H9 (cell line): ENCODE measurements around the gene APCDD1L. TPM values are rescaled to one million over a fixed set of nuclear protein-coding genes. Genes with fewer than 3 reads are reported as not detected.
A peak's percentile ranks its signal among the peaks of the same experiment; 100 is the strongest.

Experiments used
- DNase-seq: peaks from one replicate; pipeline ENCODE4 v3.0.0-alpha.2; 2017
- H2AFZ ChIP-seq: one replicate; pipeline ENCODE4 v1.6.1; 2013; ENCODE audit warnings: mild to moderate bottlenecking, low read length, control low read depth, moderate library complexity
- H2AK5ac ChIP-seq: 2 replicates; pipeline ENCODE4 v1.6.1; 2013; ENCODE audit warnings: low read length, control low read depth, mixed read lengths; ENCODE audit not compliant: insufficient read length
- H2BK120ac ChIP-seq: one replicate; pipeline ENCODE4 v1.6.1; 2013; ENCODE audit warnings: low read depth, mild to moderate bottlenecking, low read length, control low read depth, inconsistent platforms; ENCODE audit not compliant: poor library complexity, severe bottlenecking
- H2BK12ac ChIP-seq: 2 replicates; pipeline ENCODE4 v1.6.1; 2013; ENCODE audit warnings: low read length, control low read depth, mixed read lengths, low read depth; ENCODE audit not compliant: insufficient read length
- H2BK15ac ChIP-seq: 2 replicates; pipeline ENCODE4 v1.6.1; 2013; ENCODE audit warnings: low read depth, low read length, control low read depth
- H2BK20ac ChIP-seq: one replicate; pipeline ENCODE4 v1.6.1; 2013; ENCODE audit warnings: low read depth, mild to moderate bottlenecking, low read length, control low read depth, inconsistent platforms; ENCODE audit not compliant: poor library complexity, severe bottlenecking
- H2BK5ac ChIP-seq: 2 replicates; pipeline ENCODE4 v1.6.1; 2013; ENCODE audit warnings: low read length, control low read depth, mixed read lengths; ENCODE audit not compliant: insufficient read length
- H3K14ac ChIP-seq: 2 replicates; pipeline ENCODE4 v1.6.1; 2013; ENCODE audit warnings: low read length, control low read depth; ENCODE audit not compliant: insufficient read depth
- H3K18ac ChIP-seq: 2 replicates; pipeline ENCODE4 v1.6.1; 2013; ENCODE audit warnings: low read depth, mild to moderate bottlenecking, mixed read lengths, low read length, control low read depth; ENCODE audit not compliant: insufficient read length
- H3K23ac ChIP-seq: 2 replicates; pipeline ENCODE4 v1.6.1; 2013; ENCODE audit warnings: low read length, control low read depth, mixed read lengths, low read depth; ENCODE audit not compliant: insufficient read length
- H3K23me2 ChIP-seq: 2 replicates; pipeline ENCODE4 v1.6.1; 2013; ENCODE audit warnings: low read depth, mild to moderate bottlenecking, mixed read lengths, low read length, control low read depth; ENCODE audit not compliant: insufficient read length, poor library complexity, severe bottlenecking
- H3K27ac ChIP-seq: 2 replicates; pipeline ENCODE4 v1.5.1; 2013; ENCODE audit warnings: low read length, control low read depth, mixed read lengths, low read depth; ENCODE audit not compliant: insufficient read length
- H3K27me3 ChIP-seq: 2 replicates; pipeline ENCODE4 v1.6.1; 2013; ENCODE audit warnings: low read length, control low read depth, inconsistent platforms; ENCODE audit not compliant: insufficient read depth
- H3K4ac ChIP-seq: 2 replicates; pipeline ENCODE4 v1.6.1; 2013; ENCODE audit warnings: low read depth, mild to moderate bottlenecking, control low read depth, inconsistent platforms, low read length, moderate library complexity
- H3K4me1 ChIP-seq: 2 replicates; pipeline ENCODE4 v1.6.1; 2013; ENCODE audit warnings: low read length, control low read depth, inconsistent platforms; ENCODE audit not compliant: insufficient read depth
- H3K4me2 ChIP-seq: 2 replicates; pipeline ENCODE4 v1.6.1; 2013; ENCODE audit warnings: low read length, control low read depth, mixed read lengths; ENCODE audit not compliant: insufficient read length, insufficient read depth
- H3K56ac ChIP-seq: 2 replicates; pipeline ENCODE4 v1.6.1; 2013; ENCODE audit warnings: low read depth, mild to moderate bottlenecking, mixed read lengths, low read length, control low read depth; ENCODE audit not compliant: insufficient read length
- H3K79me1 ChIP-seq: 2 replicates; pipeline ENCODE4 v1.6.1; 2013; ENCODE audit warnings: low read depth, mild to moderate bottlenecking, moderate library complexity, low read length, control low read depth, inconsistent platforms; ENCODE audit not compliant: insufficient read depth, poor library complexity, severe bottlenecking
- H3K79me2 ChIP-seq: 2 replicates; pipeline ENCODE4 v1.6.1; 2013; ENCODE audit warnings: low read length, control low read depth, inconsistent platforms; ENCODE audit not compliant: insufficient read depth
- H3K9ac ChIP-seq: 2 replicates; pipeline ENCODE4 v1.6.1; 2013; ENCODE audit warnings: low read length, control low read depth, mixed read lengths; ENCODE audit not compliant: insufficient read length; ENCODE audit errors: extremely low read depth
- H3K9me3 ChIP-seq: one replicate; pipeline ENCODE4 v1.6.1; 2013; ENCODE audit warnings: low read depth, low read length, inconsistent platforms; ENCODE audit not compliant: control insufficient read depth
- H3T11ph ChIP-seq: one replicate; pipeline ENCODE4 v1.6.1; 2013; ENCODE audit warnings: mild to moderate bottlenecking, low read length, control low read depth, inconsistent platforms
- H4K20me1 ChIP-seq: one replicate; pipeline ENCODE4 v1.6.1; 2013; ENCODE audit not compliant: control insufficient read depth, insufficient read length, insufficient read depth
- H4K5ac ChIP-seq: 2 replicates; pipeline ENCODE4 v1.6.1; 2013; ENCODE audit warnings: low read depth, mild to moderate bottlenecking, mixed read lengths, low read length, control low read depth; ENCODE audit not compliant: insufficient read length
- H4K8ac ChIP-seq: replicated peaks from 2 replicates; pipeline ENCODE4 v1.6.1; 2013; ENCODE audit warnings: low read length, control low read depth, mixed read lengths, low read depth; ENCODE audit not compliant: insufficient read length
- H4K91ac ChIP-seq: 2 replicates; pipeline ENCODE4 v1.6.1; 2013; ENCODE audit warnings: low read depth, mild to moderate bottlenecking, moderate library complexity, mixed read lengths, low read length, control low read depth; ENCODE audit not compliant: insufficient read length
- H3K27ac Mint-ChIP-seq, 3 experiments: 2 replicates in 2 of 3; 3 replicates in 1 of 3; pipeline ENCODE4 v1.8.0; 2020 to 2021; ENCODE audit warnings: mixed read lengths in 3 of 3, mild to moderate bottlenecking in 1 of 3, moderate library complexity in 1 of 3
- H3K27me3 Mint-ChIP-seq: 2 replicates; pipeline ENCODE4 v1.8.0; 2021; ENCODE audit warnings: low read depth, mild to moderate bottlenecking, moderate library complexity, mixed read lengths
- H3K36me3 Mint-ChIP-seq, 3 experiments: 2 replicates in 2 of 3; 3 replicates in 1 of 3; pipeline ENCODE4 v1.8.0; 2020 to 2021; ENCODE audit warnings: low read depth in 3 of 3, mixed read lengths in 3 of 3; ENCODE audit not compliant: insufficient read depth in 1 of 3
- H3K4me1 Mint-ChIP-seq, 2 experiments: 2 replicates each; pipeline ENCODE4 v1.8.0; 2020; ENCODE audit warnings: mixed read lengths in 2 of 2
- H3K4me3 Mint-ChIP-seq, 2 experiments: 2 replicates in 1 of 2; 3 replicates in 1 of 2; pipeline ENCODE4 v1.8.0; 2020 to 2021; ENCODE audit warnings: mild to moderate bottlenecking in 2 of 2, mixed read lengths in 2 of 2, moderate library complexity in 1 of 2
- H3K9me3 Mint-ChIP-seq, 2 experiments: 2 replicates in 1 of 2; 3 replicates in 1 of 2; pipeline ENCODE4 v1.8.0; 2020; ENCODE audit warnings: mild to moderate bottlenecking in 2 of 2, mixed read lengths in 2 of 2, moderate library complexity in 1 of 2
- WGBS: extraction: QIAGEN DNeasy Blood & Tissue Kit; methylation state at CpG from one replicate; pipeline ENCODE4 v1.1.7; 2013; ENCODE audit warnings: missing lambda C conversion rate, low lambda C conversion rate, mixed read lengths; ENCODE audit not compliant: insufficient read length; ENCODE audit errors: extremely low coverage; 5-methylcytosine and 5-hydroxymethylcytosine counted together
- total RNA-seq: library from RNA; stranded (reverse); gene quantifications from 2 replicates; pipeline ENCODE4 v1.2.1, GENCODE V29; 2021
- TF ChIP-seq, protein P1 (sequence below): fragments of 200-600 bp; sonication (generic); conservative IDR thresholded peaks from 3 replicates; pipeline ENCODE4 v1.8.0; 2021; ENCODE audit warnings: antibody characterized with exemption, mild to moderate bottlenecking

Gene APCDD1L
- total RNA-seq, 1 experiment from 2014 or later, result 0.68 TPM

DNA sequence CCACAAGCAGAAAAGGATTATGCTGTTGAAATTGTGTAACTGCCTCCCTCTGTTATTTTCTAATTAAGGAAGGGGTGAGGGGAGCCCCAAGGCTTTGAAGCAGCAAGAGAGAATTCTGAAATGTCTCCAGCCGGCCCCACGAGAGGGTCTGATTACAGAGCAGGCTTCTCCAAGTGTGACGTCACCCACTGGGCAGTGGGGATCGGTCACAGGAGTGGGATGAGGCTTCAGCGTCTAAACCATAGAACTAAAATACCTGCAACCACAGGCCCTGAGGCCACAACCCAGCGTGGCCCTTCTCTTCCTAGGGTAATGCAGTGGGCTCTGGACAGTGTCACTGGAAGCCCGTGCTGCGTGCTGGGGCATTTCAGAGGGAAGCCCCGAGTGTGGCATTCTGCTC lies 38.6 kb upstream of the APCDD1L start:
- no peaks in the 10 kb centered on the region; a peak in 1 of 7 replicates for H3K36me3 Mint-ChIP-seq
- no peak overlapping the region for H4K91ac ChIP-seq
- no peak overlapping the region for H3K27ac ChIP-seq
- no peak overlapping the region for H3K4me2 ChIP-seq
- H3K79me1 ChIP-seq, result no peaks in the 10 kb centered on the region
- H3K23me2 ChIP-seq, result no peaks in the 10 kb centered on the region
- H3K23ac ChIP-seq, result no peak overlapping the region
- H3K9me3 Mint-ChIP-seq, result peaks cover 0 to 8% of the 10 kb centered on the region in 2 experiments; a peak in 3 of 5 replicates
- peaks cover 35% of the 10 kb centered on the region for H3K27me3 Mint-ChIP-seq
- H2BK20ac ChIP-seq, result no peak overlapping the region
- no peak overlapping the region for H3K9ac ChIP-seq
- peaks cover 0 to 14% of the 10 kb centered on the region in 2 experiments; a peak in 2 of 4 replicates for H3K4me1 Mint-ChIP-seq
- H3K9me3 ChIP-seq, result no peaks in the 10 kb centered on the region
- no peak overlapping the region for H2BK12ac ChIP-seq
- no CpG with 5 or more reads among the region's 9 CpGs for WGBS
- TF ChIP-seq, protein P1, sequence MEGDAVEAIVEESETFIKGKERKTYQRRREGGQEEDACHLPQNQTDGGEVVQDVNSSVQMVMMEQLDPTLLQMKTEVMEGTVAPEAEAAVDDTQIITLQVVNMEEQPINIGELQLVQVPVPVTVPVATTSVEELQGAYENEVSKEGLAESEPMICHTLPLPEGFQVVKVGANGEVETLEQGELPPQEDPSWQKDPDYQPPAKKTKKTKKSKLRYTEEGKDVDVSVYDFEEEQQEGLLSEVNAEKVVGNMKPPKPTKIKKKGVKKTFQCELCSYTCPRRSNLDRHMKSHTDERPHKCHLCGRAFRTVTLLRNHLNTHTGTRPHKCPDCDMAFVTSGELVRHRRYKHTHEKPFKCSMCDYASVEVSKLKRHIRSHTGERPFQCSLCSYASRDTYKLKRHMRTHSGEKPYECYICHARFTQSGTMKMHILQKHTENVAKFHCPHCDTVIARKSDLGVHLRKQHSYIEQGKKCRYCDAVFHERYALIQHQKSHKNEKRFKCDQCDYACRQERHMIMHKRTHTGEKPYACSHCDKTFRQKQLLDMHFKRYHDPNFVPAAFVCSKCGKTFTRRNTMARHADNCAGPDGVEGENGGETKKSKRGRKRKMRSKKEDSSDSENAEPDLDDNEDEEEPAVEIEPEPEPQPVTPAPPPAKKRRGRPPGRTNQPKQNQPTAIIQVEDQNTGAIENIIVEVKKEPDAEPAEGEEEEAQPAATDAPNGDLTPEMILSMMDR, result no peak
- no peak overlapping the region for H3K56ac ChIP-seq
- no peaks in the 10 kb centered on the region for H3K27me3 ChIP-seq
- H2BK5ac ChIP-seq, result no peak overlapping the region
- H3K4me1 ChIP-seq, result no peaks in the 10 kb centered on the region; the same call in 1 of the 2 replicates
- no peak overlapping the region for H3K14ac ChIP-seq
- no peak overlapping the region for H3K4me3 Mint-ChIP-seq
- no peak overlapping the region for H3T11ph ChIP-seq
- no peak overlapping the region for H3K27ac Mint-ChIP-seq
- H4K8ac ChIP-seq, result no peak overlapping the region
- H4K20me1 ChIP-seq, result no peaks in the 10 kb centered on the region
- no peak overlapping the region for H2BK15ac ChIP-seq
- H2AFZ ChIP-seq, result no peak overlapping the region
- H2BK120ac ChIP-seq, result no peak overlapping the region
- no peak overlapping the region for H3K4ac ChIP-seq
- no peak overlapping the region for H2AK5ac ChIP-seq
- DNase-seq, result peak; percentile 16
- H3K18ac ChIP-seq, result no peak overlapping the region
- H3K79me2 ChIP-seq, result no peaks in the 10 kb centered on the region
- no peak overlapping the region for H4K5ac ChIP-seq
